Measurements from ENCODE around the gene ZFP92.

DNA sequence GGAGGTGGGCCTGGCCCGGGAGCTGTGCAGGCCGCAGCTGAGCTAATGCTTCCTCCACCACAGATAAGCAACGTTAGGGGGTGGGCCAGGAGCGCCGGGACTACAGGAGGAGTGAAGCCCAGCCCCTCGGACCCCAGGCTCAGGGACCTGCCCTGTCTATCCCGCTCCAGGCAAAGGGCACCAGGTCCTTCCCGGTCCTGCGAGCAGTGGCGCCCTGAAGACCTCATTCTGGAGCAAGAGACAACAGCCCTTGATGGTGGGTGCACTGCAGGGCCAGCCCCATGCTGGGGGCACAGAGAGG lies 35.3 kb downstream of the ZFP92 start:
- TF ChIP-seq, protein P1, sequence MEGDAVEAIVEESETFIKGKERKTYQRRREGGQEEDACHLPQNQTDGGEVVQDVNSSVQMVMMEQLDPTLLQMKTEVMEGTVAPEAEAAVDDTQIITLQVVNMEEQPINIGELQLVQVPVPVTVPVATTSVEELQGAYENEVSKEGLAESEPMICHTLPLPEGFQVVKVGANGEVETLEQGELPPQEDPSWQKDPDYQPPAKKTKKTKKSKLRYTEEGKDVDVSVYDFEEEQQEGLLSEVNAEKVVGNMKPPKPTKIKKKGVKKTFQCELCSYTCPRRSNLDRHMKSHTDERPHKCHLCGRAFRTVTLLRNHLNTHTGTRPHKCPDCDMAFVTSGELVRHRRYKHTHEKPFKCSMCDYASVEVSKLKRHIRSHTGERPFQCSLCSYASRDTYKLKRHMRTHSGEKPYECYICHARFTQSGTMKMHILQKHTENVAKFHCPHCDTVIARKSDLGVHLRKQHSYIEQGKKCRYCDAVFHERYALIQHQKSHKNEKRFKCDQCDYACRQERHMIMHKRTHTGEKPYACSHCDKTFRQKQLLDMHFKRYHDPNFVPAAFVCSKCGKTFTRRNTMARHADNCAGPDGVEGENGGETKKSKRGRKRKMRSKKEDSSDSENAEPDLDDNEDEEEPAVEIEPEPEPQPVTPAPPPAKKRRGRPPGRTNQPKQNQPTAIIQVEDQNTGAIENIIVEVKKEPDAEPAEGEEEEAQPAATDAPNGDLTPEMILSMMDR (IDR thresholded peaks at IDR 0.05; ENCODE audit: insufficient read depth, low read length, poor library complexity, severe bottlenecking) = no peak
- no peak for TF ChIP-seq EZH2phosphoT487 (conservative IDR thresholded peaks at IDR 0.05; ENCODE audit: low read length)

Data from SU-DHL-6 (cell line).